DOHH2 (cell line): ENCODE measurements around the gene GATD1.

ENCODE experiments used
- EZH2phosphoT487 ChIP-seq: fragments of 200-600 bp; sonication (generic); IDR thresholded peaks from 2 replicates; pipeline ENCODE4 v1.6.1; 2017; ENCODE audit warnings: borderline replicate concordance, mild to moderate bottlenecking, antibody characterized with exemption, low read length, moderate library complexity, mixed read lengths
- TF ChIP-seq, protein P1 (sequence below): fragments of 200-600 bp; sonication (generic); IDR thresholded peaks from one replicate; pipeline ENCODE4 v1.5.1; 2014; ENCODE audit warnings: antibody characterized with exemption, mild to moderate bottlenecking, low read depth, low read length; ENCODE audit not compliant: poor library complexity, severe bottlenecking

DNA sequence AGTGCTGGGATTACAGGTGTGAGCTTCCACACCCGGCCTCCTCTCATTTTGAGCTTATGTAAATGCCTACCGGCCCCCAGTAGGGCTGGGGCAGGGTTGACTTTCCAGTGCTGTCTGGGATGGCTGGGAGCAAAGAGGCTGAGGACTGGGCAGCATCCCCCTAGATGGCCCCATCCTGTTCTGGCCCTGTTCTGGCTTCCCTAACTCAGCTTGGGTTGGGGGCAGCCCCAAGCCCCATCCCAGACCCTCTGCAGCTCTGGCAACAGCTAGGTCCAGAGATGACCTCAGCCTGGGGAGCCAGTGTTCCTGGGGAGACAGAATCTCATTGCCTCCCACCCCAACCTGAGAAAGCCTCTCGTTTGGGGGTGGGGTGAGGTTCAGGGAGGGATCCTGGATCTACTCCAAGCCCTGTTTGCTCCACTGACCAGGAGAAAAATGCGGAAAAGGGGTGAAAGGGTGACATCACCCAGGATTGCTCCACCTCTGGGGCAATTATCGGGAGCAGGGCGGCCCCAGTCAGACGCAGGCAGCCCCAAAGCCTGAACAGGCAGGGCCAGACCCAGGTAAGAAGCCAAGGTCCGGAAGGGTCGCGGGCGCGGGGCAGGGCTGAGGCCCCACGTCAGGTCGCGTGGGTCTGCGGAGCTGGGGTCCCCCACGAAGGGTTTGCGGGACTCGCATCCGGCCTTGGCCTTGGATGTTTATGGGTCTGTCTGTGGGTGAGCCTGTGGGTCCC lies 41.3 kb upstream of the GATD1 start, which contains the start of gene PNPLA2:
- TF ChIP-seq, protein P1, sequence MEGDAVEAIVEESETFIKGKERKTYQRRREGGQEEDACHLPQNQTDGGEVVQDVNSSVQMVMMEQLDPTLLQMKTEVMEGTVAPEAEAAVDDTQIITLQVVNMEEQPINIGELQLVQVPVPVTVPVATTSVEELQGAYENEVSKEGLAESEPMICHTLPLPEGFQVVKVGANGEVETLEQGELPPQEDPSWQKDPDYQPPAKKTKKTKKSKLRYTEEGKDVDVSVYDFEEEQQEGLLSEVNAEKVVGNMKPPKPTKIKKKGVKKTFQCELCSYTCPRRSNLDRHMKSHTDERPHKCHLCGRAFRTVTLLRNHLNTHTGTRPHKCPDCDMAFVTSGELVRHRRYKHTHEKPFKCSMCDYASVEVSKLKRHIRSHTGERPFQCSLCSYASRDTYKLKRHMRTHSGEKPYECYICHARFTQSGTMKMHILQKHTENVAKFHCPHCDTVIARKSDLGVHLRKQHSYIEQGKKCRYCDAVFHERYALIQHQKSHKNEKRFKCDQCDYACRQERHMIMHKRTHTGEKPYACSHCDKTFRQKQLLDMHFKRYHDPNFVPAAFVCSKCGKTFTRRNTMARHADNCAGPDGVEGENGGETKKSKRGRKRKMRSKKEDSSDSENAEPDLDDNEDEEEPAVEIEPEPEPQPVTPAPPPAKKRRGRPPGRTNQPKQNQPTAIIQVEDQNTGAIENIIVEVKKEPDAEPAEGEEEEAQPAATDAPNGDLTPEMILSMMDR = no peak
- no peak for TF ChIP-seq EZH2phosphoT487
